CD4-positive, alpha-beta T cell treated with Interleukin-6 at 100 ng/mL for 8 hours (primary cell): ENCODE results near the gene ASTN2.

Experiments
- DNase-seq: peaks from one replicate; pipeline ENCODE4 v3.0.0-alpha.2; 2020; ENCODE audit warnings: mixed read lengths, low spot score

Gene ASTN2

DNA sequence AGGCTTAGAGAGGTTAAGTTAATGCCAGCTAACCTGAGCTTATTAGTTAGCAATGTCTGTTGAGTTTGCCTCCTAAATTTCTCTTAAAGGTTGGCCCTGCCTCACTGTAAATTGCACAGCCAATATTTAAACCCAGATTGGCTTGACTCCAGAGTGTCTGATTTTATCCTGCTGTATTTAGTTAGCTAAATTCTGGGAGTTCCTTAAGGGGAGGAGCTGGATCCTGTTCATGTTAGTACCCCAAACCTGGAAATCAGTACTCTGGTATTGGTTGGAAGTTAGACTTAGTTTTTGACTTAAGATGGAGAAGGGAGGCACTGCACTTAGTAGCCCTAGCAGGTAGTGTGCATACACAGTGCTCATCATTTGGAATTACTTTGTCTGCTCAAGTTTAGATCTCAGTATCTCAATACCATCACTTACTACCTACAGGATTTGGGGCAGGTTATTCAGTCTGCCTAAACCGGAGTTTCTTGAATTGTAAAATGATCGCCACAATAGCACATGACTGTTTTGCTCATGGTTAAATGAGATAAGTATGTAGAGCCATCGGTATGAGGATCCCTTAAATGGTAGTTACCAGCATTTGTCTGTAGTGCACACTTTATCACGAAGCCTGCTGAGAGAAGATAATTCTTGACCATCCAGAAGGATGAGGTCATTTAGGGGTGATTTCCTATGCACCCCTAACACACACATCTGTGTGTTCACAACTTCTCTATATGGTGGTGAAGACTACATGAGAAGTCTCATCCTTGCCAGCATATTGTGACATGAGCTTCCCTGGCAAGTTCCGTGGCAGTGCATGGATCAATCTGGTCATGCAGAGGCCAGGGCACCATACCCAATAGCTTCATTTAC, 992.5 kb downstream of the ASTN2 start:
- no peak for DNase-seq

DNA sequence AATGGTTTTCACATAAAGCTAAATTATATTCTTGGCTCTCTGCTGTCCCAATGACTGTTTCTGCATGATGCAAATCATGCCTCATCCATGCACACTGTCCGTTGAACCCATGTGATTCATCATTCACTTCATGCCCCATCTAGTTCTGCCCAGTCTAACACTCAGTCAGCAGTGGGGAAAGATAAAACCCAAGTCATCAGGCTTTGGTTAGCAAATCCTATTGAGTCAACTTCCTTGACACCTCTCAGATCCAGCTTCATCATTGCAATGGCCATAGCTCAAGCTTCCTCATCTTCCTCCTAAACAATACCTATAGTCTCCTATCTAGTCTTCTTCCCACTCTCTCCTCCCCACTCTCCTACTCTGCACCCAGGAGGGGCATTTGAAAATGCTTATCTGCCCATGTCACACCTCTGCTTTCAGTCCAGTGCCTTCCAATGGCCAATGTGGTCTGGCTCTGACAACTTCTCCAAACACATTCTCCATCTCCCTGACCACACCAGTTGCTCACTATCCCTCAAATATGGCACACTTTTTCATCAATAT, 993.8 kb downstream of the ASTN2 start:
- no peak for DNase-seq

DNA sequence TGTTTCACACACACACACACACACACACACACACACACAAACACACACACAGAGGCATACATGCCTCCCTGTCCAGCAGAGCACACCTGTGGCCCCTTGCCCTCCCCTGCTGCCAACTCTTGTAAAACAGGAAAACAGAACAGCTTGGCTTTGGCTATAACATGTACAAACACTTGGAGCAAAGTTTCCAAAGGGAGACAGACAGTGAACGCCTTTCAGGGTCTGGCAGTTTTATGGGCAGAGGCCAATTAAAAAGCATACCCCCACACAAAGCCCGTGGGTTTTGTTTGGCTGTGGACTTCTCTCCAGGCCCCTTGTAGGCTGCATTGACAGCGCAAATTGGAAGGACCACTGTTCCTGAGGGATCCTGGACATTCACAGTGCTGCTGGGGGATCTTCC, 995.7 kb downstream of the ASTN2 start:
- no peak for DNase-seq

DNA sequence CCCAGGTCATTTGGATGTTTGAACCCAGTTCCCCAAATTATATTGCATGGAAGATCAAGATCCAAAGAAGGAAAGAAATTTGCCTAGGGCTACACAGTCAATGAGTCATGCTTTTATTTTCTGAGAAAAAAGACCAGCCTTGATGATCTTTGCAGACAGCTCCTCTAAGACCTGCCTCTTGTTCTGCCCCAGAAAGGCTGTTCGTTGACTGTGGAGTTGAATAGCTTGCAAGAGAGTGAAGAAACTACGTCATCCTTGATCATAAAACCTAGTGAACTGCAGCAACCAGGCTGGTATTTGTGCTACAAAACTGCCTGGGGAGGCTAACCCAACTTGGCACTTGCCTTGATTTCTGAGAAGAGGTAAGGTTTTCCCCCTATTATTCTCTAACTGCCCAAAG, 997.4 kb downstream of the ASTN2 start:
- DNase-seq, result no peak

DNA sequence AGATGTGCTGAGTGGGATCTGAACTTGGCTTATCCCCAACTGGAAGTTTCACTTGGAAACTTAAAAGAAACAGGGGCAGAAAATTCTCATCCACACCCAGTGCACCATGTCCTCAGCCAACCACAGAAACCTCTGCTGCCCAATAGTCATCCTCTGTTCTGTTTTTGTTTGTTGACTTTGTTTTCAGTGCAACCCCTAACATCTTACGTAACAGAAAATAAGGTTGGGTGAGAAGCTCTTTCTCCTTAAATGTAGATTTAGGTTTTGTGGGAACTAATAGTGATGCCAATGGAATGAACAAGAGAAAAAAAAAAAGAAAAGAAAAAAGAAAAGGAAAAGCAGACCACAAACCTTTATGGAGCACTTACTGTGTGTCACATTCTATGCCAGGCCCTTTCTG, 998.4 kb downstream of the ASTN2 start:
- DNase-seq, result no peak

DNA sequence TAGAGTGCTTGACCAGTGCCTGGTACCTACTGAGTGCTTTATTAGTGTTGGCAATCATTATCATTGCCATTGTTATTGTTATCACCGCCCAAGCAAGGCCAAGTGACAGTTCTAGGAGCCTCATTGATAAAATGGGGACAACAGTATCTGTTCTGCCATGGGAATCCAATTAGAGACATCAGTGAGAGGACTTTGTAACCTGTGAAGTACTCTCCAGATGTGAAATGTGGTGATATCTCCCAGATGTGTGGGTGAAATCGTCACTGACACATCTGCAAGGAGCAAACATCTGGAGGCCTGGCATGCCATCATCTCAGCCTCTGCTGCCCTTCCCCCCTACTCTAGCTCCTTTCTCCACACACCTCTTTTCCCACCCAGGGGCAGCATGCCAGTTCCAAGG, 1000.5 kb downstream of the ASTN2 start:
- no peak for DNase-seq

DNA sequence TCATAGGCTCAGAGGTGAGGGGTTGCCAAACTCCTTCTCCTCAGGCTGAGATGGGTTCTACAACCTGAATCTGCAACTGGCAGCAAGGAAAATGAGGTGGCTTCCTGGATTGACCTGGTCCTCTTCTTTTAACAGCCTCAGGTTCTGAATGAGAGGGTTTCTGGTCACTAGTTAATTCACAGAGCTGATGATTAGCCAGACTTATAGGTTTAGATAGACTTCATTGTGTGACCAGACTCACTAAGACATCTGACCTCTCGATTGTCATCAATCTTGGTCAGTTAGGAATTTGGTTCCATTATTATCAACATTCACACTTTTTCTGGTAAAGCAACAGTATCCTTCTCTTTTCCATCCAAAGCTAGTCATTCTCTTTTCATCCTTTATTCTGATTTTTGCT, 1003.4 kb downstream of the ASTN2 start:
- DNase-seq, result no peak

DNA sequence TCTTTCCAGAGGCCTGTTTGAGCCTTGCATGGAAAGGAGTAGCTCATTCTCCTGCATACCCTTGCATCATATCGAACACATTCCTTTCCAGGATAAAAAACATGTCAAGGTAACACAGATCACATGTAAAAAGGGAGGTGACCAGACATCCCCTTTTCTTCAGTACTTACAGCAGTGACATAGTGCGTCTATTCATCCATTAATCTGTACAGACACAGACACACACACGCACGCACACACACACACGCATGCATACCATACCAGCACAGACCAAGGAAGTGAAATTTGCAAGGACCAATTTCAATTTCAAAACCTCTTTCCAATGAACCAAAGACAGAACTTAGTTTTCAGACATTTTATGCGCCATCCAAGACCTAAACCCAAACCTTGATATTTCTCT, 1005.2 kb downstream of the ASTN2 start:
- no peak for DNase-seq

DNA sequence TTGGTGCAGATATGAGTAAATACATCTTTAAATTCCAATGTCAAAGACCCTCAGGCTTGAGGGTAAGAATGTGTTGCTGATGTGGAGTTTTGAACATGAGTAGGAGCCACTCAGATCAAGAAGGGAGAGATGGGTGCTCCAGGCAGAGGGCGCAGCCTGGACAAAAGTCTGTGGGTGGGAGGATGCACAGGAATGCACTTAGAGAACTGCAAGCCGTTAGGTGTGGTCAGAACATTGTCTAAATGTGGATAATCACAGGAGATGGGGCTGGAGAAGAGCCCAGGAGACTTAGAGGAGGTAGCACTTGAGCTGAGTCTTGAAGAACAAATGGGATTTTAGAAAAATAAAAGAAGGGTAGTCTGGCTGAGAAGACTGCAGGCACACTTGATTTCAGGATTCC, 1005.7 kb downstream of the ASTN2 start:
- DNase-seq, result no peak

DNA sequence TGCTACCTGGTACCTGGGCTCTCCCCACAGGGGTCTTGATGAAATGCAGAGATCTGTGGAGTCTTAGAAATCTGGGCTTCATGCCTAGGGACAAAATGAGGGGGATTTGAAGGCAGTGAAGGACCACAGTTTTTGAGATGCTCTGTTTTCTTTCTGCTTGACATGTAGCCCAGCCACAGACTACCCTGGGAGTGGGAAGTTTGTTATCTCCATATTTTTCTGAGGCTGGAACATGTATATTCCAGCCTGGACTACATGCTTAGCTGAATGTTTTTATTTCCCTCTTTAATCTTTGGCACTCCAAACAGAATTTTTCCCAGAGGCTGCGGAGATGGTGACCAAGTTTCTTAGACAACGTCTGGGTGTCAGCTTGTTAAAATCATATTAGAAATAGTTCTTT, 1008.4 kb downstream of the ASTN2 start:
- no peak for DNase-seq

DNA sequence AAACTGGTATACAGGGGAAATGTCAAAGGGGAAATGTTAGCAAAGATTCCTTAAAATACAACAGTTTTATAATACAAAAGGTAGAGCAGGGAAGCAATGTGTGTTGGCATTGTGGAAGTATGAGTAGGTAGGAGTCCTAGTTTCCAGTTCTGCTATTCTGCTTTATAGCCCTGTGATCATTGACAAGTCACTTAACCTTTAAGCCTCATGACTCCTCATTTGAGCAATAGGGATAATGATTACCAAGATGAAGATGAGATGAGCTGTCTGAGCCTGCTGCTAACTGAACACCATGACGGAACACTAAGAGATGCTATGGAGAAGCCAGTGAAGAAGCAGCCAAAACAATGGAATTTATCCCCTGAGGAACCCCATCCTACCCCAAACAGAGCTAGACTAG, 1009.5 kb downstream of the ASTN2 start:
- no peak for DNase-seq

DNA sequence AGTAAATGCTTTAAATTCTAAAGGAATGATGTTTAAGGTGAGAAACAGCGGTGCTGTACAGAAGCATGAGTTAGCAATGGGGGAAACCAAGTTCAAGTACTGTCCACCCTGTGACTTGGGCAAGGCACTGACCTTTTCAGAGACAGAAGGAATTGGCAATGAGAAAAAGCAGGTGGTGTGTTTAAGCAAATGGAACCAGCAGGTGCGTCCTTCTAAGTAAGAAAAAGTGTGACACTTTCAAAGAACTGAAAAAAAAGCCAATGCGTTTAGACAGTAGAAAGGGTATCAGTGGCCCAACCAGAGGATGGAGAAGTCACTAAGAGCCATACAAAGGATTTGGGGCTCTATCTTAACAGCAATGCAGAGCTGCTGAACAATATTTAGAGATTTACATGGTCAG, 1010.6 kb downstream of the ASTN2 start:
- no peak for DNase-seq

DNA sequence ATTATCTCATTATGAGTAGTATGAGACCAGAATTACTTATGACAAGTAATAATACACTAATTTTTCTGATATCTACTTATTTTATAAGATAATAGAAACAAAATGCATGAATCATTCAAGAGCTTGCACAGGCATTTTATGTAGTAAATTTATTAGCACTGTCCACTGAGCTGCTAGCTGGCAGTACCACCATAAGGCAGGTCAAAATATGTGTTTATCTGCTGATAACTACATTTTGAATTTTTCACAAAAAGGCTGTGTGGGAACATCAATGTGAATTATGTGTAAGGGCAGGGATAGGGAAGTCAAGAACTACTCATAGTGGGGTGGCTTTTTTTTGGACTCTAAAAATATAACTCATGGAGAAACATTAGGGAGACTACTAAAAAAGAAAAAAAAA, 1011.7 kb downstream of the ASTN2 start:
- no peak for DNase-seq

DNA sequence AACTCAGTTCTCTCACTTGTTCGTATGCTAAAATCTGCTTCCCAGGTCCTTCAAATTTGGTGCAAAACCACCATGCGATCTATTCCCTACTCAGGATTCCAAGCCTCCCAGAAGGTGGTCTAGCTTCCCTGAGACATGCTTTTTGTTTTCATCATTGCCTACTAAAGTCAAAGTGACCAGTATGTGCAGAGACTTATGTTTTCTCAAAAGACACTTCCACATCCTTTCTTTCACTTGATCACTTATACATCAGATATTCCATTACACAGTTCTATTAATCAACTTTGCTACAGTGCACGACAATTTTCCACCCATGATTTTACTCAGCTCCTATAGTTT, 1019.2 kb downstream of the ASTN2 start:
- DNase-seq, result no peak

DNA sequence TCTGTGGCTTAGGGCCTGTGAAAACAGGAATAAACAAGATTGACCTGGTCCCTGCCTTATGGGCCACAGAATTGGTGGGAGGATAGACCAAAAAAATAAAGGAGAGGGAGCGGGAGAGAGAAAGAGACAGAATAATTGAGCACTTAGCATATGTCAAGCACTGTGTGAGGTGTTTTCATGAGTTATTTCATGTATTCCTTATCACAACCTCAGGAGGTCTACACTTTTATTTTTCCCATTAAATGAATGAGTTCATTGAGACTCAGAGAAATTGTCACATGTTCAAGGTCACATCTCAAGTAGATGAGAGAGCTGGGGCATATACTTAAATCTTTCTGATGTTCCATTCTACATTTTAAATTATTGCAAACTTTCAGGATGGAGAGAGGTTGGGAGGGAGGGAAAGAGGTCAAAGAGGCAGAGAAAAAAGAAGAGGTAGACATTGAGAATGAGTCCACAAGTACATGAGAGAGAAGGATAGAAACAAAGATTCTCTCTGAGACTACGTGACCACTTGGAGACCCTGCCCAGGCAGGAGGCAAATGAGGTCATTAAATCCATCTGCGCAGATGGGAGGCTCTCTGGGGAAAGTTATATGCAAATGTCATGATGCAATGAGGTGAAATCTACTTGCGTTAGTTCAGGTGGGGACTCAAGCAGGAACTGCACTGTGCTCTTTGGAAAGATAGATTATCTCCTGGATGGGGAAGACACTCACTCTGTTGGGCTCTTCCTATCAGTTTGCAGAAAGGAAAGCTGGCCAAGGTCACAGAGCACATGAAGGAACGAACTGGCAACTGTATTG, 1019.8 kb downstream of the ASTN2 start:
- no peak for DNase-seq

DNA sequence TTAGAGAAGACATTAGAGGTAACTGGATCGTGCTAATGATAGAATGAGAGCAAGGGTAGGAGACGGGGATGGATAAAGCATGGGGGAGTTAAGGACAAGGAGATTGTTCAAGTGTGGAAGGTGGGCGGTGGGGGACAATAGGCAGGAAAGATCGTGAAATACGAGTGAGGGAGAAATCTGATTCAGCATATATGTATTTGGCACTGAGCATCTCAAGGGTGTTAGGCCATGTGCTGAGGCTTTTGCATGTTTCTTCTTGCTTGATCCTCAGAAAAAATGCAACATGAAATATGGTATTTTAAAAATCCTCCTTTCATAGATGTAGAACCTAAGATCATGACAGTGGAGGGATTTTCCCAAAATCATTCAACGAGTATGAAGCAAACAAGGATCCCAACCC, 1020.8 kb downstream of the ASTN2 start:
- no peak for DNase-seq

DNA sequence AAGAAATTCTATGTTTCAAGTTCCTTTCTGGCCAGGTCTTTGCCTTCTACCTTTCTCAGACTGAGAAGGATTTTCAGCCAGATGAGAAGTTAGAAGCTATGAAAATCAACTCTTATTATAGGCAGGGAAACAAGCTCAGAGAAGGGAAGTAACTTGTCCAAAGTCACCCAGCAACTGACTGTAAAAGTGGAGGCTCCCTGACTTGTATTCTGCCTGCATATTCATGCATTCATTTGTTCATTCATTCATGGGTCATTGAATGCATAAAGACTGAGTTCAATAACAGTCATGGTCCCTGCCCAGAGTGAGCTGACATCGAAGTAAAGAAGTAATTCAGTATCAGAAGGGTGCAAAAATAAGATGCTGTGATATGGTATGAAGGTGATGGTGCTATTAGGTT, 1021.7 kb downstream of the ASTN2 start:
- no peak for DNase-seq

DNA sequence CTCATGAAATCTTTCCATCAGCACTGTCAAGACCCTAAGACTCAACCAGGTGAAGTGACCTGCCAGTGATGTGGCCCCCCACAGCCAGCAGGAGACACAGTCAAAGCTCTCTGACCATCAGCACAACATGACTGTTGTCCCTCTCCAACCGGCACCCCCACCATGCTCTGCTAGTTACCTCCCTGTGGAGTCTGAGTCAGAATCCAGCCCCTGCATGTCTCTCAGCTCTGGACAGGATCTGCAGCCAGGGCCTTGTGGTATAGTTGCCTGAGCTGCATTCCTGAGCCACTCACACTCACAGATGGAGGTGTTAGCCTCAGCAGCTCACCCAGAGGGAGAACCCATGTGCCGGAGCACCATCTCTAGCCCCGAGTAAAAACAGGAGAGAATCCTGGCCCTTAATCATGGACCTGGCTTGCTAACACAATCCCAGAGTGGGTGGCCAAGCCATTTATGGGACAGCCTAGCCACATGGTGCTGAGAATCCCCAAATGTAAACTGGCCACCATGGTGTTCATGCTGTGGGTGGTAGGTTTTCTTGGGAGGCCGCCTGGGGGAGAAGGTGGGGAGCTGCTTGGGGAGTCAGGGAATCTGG, 1023.5 kb downstream of the ASTN2 start:
- no peak for DNase-seq

DNA sequence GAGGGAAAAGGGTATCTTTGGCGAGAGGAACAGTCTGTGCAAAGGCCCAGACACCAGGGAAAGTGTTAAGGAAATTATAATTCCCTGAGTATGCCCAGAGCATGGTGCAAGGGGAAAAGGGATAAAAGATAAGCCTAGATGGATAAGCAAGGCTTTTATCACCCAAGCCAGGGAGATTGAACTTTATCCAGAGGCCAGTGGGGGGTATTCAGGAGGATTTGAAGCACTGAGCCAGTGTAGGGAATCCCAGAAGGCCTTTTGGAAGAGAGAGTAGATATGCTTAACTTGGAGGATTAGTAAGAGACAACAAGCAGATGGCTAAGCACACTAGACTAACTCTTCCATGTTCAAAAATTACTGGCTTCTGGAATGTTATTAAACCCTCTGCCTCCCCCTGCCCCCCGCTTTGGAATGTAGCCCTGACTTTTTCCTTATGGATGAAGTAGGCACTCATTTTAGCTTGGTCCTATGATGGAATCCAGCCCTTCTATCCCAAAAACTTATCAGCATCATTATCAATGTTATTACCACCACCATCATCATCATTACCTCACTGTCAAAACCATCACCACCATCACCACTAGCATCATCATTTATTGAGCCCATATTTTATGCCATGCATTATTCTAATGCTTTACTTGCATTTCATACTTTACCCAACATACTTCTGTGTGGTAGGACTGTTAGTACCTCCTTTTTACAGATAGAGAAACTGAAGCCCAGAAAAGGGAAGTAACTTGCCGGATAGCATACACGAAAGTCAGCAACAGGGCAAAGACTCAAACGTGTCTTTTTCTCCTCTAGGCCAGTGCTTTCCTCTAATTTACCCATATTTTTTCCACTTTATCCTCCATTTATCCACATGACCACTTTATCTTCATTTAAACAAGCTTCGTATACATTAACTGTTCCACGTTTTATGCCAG, 1024.3 kb downstream of the ASTN2 start:
- no peak for DNase-seq

DNA sequence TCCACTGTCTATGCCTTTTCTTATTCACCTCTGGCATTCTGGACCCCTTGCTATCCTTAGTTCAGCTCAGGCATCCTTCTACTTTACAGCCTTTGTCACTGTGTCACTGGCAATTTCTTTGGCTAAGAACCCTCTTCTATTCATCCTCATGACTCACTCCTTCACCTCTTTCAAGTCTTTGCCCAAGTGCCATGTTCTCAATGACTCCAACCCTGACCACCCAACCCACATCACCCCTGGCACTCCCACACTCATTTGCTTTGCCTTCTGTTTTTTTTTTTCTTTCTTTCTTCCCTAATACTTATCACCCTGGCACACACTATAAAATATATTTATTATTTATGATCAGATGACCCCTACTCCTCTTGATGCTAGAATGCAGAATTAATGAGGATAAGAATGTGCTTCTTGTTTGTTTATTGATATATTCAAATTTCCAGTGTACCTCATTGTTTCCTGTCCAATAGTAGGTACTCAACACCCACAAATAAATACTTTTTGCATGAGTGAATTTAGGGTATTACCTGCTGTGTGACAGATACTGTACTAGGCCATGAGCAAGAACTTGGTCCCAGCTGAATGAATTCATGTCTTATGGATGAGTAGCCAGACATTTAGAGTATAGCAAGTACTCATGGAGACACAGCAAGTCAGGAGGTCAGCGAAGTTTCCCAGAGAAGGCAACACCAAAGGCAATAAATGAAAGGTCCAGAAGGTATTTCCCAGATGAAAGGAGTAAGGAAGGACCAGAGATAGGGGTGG, 1025.1 kb downstream of the ASTN2 start:
- DNase-seq, result no peak
